GM19099 (cell line): ENCODE measurements around the gene TMEM74B.

Experiments
- POLR2A ChIP-seq: IDR thresholded peaks from 3 replicates; pipeline ENCODE4 v1.6.1; 2011; ENCODE audit warnings: low read depth; ENCODE audit not compliant: insufficient read length; ENCODE audit errors: extremely low read depth

TMEM74B gene

GRCh38 chr20:1169224-1169623, 15.6 kb downstream of the TMEM74B start:
- no peak for TF ChIP-seq POLR2A

GRCh38 chr20:1166948-1167720, 17.6 kb downstream of the TMEM74B start:
- no peak for TF ChIP-seq POLR2A

DNA sequence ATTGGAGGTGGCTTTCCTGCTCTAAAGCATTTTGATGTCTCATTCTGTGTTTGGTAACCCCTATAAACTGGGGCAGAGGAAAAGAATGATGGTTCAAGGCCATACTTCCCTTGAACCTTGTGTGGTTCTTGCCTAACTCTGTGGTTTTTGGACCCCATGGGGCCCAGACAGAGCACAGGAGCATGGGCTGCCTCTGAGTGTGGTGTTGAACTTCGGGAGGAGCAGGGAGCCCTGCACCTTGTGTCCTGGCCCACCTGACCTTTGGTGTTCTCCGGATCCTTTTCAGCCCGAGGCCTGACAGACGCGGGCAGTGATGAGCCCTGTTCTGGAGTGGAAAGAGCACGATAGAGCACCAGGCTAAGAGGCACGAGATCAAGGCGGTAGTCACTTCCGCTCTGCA, 18.8 kb downstream of the TMEM74B start:
- TF ChIP-seq POLR2A = no peak

DNA sequence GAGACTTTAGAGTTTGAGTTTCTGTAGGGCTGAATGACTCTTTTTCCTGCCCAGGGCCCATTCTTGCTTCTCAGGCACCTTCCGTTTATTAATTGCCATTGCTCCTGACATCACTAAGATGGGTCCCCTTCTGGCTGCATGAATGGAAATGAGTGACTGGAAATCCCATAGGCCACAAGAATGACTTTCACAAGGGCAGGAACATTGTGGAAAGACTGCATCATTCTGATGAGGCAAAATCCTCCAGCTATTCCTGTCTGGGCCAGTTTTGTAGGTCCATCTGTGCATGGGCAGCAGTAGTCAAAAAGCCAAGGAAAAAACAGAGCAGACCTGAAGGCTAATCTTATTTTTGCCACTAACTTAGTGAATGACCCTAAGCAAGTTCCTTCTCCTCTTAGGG, 19.3 kb downstream of the TMEM74B start:
- TF ChIP-seq POLR2A = no peak

DNA sequence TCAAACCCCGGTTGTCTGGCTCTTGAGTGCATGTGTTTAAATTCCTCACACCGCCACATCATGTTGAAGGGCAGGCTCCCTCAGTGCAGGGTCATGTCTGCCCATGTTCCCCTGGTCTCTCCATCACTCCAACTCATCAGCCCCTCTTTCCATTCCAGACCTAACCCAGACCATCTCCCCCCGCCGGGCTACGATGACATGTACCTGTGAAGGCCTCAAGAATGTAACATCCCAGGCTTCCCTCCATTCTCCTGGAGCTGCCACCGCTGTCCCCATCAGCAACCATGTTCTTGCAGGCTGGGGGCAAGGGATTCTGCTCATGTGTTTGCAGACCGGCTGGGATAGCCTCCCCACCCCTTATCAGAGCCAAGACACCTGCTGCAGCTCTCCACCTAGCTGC, 19.9 kb downstream of the TMEM74B start:
- no peak for TF ChIP-seq POLR2A

- no peak for TF ChIP-seq POLR2A
Observed at GRCh38 chr20:1163653-1164052, 21.1 kb downstream of the TMEM74B start.

GRCh38 chr20:1163105-1163504, 21.7 kb downstream of the TMEM74B start:
- TF ChIP-seq POLR2A = no peak

DNA sequence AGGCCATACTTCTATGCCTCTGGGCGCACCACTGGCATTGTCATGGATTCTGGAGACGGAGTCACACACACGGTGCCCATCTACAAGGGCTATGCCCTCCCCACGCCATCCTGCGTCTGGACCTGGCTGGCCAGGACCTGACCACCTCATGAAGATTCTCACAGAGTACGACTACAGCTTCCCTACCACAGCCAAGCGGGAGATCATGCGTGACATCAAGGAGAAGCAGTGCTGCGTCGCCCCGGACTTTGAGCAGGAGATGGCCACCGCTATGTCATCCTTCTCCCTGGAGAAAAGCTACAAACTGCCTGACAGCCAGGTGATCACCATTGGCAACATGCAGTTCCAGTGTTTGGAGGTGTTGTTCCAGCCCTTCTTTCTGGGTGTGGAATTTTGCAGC, 23.8 kb downstream of the TMEM74B start:
- TF ChIP-seq POLR2A = no peak

DNA sequence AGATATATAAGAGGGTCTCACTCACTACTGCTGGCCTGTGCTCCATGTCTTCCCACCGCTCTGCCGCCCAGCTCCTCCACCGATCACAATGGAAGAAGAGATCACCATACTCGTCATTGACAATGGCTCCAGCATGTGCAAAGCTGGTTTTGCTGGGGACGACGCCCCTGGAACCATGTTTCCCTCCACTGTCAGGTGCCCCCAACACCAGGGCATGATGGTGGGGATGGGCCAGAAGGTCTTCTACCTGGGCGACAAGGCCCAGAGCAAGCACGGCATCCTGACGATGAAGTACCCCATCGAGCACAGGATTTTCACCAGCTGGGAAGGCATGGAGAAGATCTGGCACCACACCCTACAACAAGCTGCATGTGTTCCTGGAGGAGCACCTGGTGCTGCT, 24.3 kb downstream of the TMEM74B start:
- TF ChIP-seq POLR2A = no peak

- TF ChIP-seq POLR2A = no peak
Observed at GRCh38 chr20:1155342-1155741, 29.4 kb downstream of the TMEM74B start.

- TF ChIP-seq POLR2A = no peak
Observed at GRCh38 chr20:1154691-1155090, 30.1 kb downstream of the TMEM74B start.

DNA sequence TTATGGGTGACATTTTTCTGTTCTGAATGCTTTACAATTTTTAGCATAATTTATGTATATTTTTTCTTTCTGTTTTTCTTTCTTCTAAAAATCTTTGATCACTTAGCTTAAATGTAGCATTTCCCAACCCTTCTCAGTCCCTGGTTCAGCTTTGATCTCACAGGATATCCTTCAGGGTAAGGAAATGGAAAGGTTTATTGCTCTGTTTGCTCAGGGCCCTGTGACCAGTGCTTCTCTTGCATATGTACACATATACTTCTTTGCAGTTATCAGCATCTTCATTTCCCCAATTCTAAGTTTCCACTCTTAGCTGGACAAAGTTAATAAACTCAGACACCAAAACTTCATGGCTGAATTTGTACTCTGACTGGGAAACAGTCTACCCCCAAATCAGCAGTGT, 30.6 kb downstream of the TMEM74B start:
- no peak for TF ChIP-seq POLR2A

GRCh38 chr20:1150968-1151367, 33.8 kb downstream of the TMEM74B start:
- TF ChIP-seq POLR2A = no peak

- TF ChIP-seq POLR2A = no peak
Observed at GRCh38 chr20:1150218-1150617, 34.6 kb downstream of the TMEM74B start.

DNA sequence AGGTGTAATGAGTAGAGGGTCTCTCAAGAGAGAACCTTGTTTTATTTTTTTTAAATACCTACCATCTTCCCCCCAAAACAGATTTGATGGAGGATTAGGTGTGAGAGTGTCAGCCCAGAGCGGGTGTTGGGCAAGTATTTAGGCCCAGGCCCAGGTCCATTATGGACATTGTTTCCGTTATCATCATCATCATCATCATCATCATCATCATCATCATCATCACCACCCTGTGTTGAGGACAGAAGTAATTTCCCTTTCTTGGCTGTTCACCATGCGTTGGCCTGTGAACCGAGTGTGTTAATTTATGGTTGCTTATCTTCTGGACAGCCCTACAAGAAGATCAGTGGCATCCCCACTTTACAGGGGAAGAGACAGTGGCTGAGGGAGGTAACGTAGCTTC, 37.8 kb downstream of the TMEM74B start:
- TF ChIP-seq POLR2A = no peak

GRCh38 chr20:1144401-1145172, 40.2 kb downstream of the TMEM74B start:
- TF ChIP-seq POLR2A = no peak

DNA sequence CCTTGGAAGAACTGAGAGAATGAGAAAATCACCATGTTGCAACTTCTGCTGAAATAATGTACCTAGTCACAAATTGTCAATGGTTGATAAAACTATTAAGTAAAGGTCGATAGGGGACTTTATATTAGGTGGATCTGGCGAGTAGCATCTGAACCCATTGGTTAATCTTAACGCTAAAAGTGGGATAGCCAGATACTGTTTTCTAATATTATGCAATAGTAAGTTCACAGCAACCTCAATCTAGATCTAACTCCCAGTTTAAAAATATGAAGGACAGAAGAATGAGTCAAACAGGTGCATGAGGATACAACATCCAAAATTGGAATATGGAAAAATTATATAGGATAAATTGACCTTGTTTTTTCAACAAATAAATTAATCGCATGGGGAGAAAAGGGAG, 47.5 kb downstream of the TMEM74B start:
- TF ChIP-seq POLR2A = no peak

DNA sequence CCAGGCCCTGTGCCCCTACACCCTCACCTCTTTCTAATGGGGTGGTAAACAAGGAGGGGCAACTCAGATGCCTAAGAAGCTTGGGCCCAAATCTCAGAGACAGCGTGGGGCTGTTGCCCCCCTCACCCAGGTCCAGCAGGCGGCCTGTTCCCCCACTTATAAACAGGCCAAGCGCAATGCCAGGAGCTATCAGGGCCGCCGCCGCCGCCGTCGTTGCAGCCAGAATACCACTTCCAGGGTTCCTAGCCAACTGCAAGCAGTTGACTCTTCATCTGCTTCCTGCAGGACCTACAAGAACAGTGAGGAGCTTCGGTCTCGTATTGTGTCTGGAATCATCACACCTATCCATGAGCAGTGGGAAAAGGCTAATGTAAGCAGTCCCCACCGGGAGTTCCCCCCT, 49.9 kb downstream of the TMEM74B start:
- no peak for TF ChIP-seq POLR2A
